GM23338 (cell line): Measurements from ENCODE around the gene COMMD10.

Experiments used
- CTCF ChIP-seq, 2 experiments: fragments of 200-600 bp in 1 of 2; sonication (generic) in 1 of 2; conservative IDR thresholded peaks; 2 replicates each; pipeline versions ENCODE4 v1.5.1 to v1.6.1; 2016 to 2017; ENCODE audit warnings: antibody characterized with exemption in 2 of 2, low read depth in 2 of 2, mild to moderate bottlenecking in 2 of 2, moderate library complexity in 1 of 2
- EZH2 ChIP-seq: fragments of 200-600 bp; sonication (generic); IDR thresholded peaks from one replicate; pipeline ENCODE4 v1.8.0; 2017; ENCODE audit warnings: antibody characterized with exemption, mild to moderate bottlenecking, low read depth; ENCODE audit not compliant: unreplicated experiment
- EZH2phosphoT487 ChIP-seq: fragments of 200-600 bp; sonication (generic); IDR thresholded peaks from one replicate; pipeline ENCODE4 v1.8.1; 2018; ENCODE audit warnings: antibody characterized with exemption; ENCODE audit not compliant: unreplicated experiment
- POLR2AphosphoS5 ChIP-seq: IDR thresholded peaks from 2 replicates; pipeline ENCODE4 v1.6.1; 2016; ENCODE audit warnings: antibody characterized with exemption, low read depth
- REST ChIP-seq: IDR thresholded peaks from one replicate; pipeline ENCODE4 v1.6.1; 2018; ENCODE audit warnings: antibody characterized with exemption; ENCODE audit not compliant: unreplicated experiment
- ZNF331 ChIP-seq: fragments of 250-450 bp; sonication (Bioruptor Pico); IDR thresholded peaks from 2 replicates; pipeline ENCODE4 v1.5.0; 2020; ENCODE audit warnings: low read depth, mild to moderate bottlenecking, moderate library complexity

GRCh38 chr5:116216246-116216645 is 131.4 kb downstream of the COMMD10 start:
- TF ChIP-seq CTCF (conservative IDR thresholded peaks at IDR 0.05; ENCODE audit: low read depth in 2 of 2): no peak
- TF ChIP-seq EZH2phosphoT487: no peak
- TF ChIP-seq POLR2AphosphoS5: no peak
- TF ChIP-seq REST: no peak
- no peak for TF ChIP-seq EZH2
- no peak for TF ChIP-seq ZNF331 (CRISPR knock-in tag)
